ENCODE measurements around the gene SLC34A3. TPM values are rescaled to one million over a fixed set of nuclear protein-coding genes. Genes with fewer than 3 reads are reported as not detected.

The SLC34A3 gene
- total RNA-seq, 1 donor from 2014 or later = 0.25 TPM

DNA sequence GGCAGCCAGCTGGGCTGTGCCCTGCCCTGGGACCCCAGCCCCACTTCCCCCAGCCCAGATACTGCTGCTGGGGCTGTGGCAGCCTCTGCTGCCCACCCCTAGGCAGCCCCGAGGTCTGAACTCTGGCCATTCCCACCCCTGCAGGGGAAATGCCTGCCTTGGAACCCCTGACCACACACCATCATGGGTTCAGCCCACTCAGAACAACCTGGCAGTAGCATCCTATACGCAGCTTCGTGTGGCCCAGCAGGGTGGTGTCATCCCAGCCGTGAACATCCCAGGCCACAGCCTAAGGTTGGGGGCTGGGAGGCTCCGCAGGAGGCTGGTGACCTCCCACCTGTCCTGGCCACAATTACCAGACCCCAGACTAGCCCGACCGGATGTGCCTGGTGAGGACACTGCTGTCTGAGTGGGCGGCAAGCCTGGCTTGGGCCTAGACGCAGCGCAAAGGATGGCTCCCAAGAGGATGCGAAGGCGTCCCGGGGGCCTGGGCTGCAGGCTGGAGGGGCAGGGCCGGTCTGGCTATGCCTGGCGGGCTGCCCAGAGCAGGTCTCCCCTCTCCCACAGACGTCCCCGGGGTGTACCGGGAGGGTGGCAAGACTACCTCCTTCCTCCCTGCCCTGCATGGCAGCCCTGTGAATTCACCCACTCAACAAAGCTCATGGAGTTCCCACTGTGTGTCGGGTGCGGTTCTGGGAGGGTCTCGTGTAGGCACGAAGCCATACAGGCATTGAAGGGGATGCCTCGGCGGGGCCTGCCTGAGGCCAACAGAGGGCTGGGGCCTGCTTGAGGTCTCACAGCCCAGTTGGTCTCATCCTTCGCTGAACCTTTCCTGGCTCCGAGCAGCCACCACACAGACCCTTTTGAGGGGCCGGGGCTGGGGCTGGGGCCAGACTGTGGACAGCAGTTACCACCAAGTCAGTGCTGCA, 1.5 kb upstream of the SLC34A3 start:
- H3K4me3 ChIP-seq (ENCODE audit: low read depth, low read length) = no peak overlapping the region
- peaks cover 46% of the 10 kb centered on the region for H3K27me3 ChIP-seq (ENCODE audit: control insufficient read depth, insufficient read depth, low read length)
- TF ChIP-seq CTCF (IDR thresholded peaks at IDR 0.05; ENCODE audit: insufficient read depth, low read length, poor library complexity, severe bottlenecking) = no peak
- no peaks in the 10 kb centered on the region for H3K36me3 ChIP-seq (ENCODE audit: control insufficient read depth, insufficient read depth, low read length)
- DNase-seq (ENCODE audit: low read depth) = no peak

DNA sequence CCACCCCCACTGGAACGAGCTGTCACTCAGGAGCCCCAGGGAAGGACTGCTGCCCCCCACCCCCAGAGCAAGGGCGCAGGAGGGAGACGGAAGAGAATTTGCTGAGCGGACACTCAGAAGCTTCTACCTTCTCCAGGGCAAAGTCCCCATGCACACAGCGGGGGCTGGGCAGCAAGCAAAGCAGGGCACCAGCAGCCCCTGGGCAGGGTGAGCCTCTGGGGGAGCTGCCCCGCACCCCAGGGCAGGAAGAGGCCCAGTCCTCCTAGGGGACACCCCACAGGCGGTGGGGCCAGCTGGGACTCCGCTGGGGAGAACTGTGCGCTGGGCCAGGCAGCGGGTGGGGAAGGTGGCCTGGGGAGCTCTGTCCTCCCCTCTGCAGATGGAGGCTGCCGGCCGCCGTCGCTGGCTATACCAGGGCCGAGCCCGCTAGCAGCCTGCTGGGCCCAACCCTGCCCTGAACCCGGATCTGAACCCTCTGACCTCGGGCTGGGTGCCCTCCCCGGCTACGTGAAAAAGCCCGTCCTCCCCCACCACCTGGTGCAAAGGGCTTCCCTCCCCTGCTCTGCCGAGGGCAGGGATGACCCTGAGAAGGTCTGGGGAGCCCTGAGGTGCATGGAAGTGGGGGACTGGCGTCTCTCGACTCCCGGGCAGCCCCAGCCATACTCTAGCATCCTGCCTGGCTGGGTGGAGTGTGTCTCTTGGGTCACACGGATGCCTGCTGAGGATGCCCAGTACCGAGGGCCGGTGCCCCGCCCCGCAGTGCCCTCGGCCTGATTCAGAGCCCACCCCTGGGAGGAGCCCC, 597 bp upstream of the SLC34A3 start:
- DNase-seq (ENCODE audit: low read depth) = no peak
- Histone ChIP-seq H3K36me3 (ENCODE audit: control insufficient read depth, insufficient read depth, low read length) (no peaks in the 10 kb centered on the region), H3K4me3 (ENCODE audit: low read depth, low read length) (no peak overlapping the region), H3K27me3 (ENCODE audit: control insufficient read depth, insufficient read depth, low read length) (peaks cover 55% of the 10 kb centered on the region)
- no peak for TF ChIP-seq CTCF (IDR thresholded peaks at IDR 0.05; ENCODE audit: insufficient read depth, low read length, poor library complexity, severe bottlenecking)

DNA sequence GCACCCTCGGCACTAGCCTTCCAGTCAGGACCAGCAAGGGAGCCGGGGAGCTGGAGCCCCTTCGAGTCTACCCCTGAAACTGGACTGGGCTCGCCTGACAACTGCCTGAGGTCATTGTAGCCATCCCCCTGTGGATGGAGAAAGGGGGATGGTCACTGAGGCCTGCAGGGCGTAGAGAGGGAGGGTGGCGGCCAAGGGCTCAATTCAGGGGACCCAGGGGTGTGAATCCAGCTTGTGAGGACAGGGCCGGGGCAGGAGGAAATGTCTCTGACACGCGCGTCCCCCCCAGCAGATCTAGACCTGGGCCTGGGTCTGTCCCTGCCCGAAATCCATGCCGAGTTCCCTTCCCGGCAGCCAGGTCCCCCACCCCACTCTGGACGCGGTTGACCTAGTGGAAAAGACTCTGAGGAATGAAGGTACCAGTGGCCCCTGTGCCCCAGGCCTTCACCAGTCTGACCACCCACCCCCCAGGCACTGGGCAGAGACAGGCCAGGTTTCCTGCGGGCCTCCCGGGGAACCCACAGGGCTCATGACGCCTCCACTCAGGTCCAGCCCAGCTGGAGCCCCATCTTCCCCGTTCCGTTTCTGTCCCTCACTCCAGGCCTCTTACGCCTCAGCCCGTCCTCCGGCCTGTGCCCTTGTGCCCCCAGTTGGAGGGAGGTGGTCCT, 805 bp downstream of the SLC34A3 start:
- H3K4me3 ChIP-seq (ENCODE audit: low read depth, low read length) = no peak overlapping the region
- no peaks in the 10 kb centered on the region for H3K36me3 ChIP-seq (ENCODE audit: control insufficient read depth, insufficient read depth, low read length)
- no peak for TF ChIP-seq CTCF (IDR thresholded peaks at IDR 0.05; ENCODE audit: insufficient read depth, low read length, poor library complexity, severe bottlenecking)
- H3K27me3 ChIP-seq (ENCODE audit: control insufficient read depth, insufficient read depth, low read length) = peaks cover 64% of the 10 kb centered on the region
- DNase-seq (ENCODE audit: low read depth) = no peak

- no peak for TF ChIP-seq CTCF (IDR thresholded peaks at IDR 0.05; ENCODE audit: insufficient read depth, low read length, poor library complexity, severe bottlenecking)
- no peak for DNase-seq (ENCODE audit: low read depth)
- no peaks in the 10 kb centered on the region for H3K36me3 ChIP-seq (ENCODE audit: control insufficient read depth, insufficient read depth, low read length)
- no peak overlapping the region for H3K4me3 ChIP-seq (ENCODE audit: low read depth, low read length)
- H3K27me3 ChIP-seq (ENCODE audit: control insufficient read depth, insufficient read depth, low read length) = peaks cover 64% of the 10 kb centered on the region
Observed at GRCh38 chr9:137232101-137232500, 1.4 kb downstream of the SLC34A3 start.

GRCh38 chr9:137232510-137232909, 1.8 kb downstream of the SLC34A3 start:
- TF ChIP-seq CTCF (IDR thresholded peaks at IDR 0.05; ENCODE audit: insufficient read depth, low read length, poor library complexity, severe bottlenecking) = no peak
- H3K4me3 ChIP-seq (ENCODE audit: low read depth, low read length) = no peak overlapping the region
- H3K27me3 ChIP-seq (ENCODE audit: control insufficient read depth, insufficient read depth, low read length) = peaks cover 64% of the 10 kb centered on the region
- H3K36me3 ChIP-seq (ENCODE audit: control insufficient read depth, insufficient read depth, low read length) = no peaks in the 10 kb centered on the region
- DNase-seq (ENCODE audit: low read depth) = no peak
